GM12874 (cell line): Measurements from ENCODE around the gene MARCHF10.

Experiments used
- CTCF ChIP-seq: IDR thresholded peaks from 2 replicates; pipeline ENCODE4 v1.5.1; 2011; ENCODE audit warnings: low read depth, mild to moderate bottlenecking, control low read depth, low read length, moderate library complexity; ENCODE audit not compliant: insufficient read depth

The MARCHF10 gene

DNA sequence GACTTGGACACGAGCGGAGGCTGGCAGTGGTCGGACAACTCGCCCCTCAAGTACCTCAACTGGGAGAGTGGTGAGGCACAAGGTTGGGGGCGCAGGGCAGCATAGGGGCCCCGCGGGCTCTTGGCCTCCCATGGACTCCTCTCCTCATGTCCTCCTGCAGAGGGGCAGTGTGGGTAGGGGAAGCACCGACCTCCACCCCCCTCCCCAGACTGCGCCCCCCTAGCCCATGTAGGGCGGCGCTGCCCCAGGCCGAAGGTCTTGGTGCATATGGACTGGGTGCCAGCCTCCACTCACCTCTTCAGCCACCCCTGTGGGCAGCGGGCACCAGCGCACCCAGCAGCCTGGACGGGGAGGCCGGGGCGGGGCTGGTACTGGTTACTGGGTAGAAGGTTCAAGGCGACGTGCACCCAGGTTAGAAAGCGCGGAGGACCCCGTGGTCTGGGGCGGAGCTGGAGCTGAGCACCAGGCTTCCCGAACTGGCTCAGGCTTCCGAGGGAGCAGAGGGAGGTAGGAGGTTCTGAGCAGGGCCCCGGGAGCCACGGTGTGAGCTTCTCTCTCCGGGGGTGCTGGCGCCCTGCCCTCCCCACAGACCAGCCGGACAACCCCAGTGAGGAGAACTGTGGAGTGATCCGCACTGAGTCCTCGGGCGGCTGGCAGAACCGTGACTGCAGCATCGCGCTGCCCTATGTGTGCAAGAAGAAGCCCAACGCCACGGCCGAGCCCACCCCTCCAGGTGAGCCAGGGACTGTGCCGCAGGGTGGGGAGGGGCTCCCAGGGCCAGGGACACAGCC lies 141.1 kb downstream of the MARCHF10 start:
- TF ChIP-seq CTCF = no peak

DNA sequence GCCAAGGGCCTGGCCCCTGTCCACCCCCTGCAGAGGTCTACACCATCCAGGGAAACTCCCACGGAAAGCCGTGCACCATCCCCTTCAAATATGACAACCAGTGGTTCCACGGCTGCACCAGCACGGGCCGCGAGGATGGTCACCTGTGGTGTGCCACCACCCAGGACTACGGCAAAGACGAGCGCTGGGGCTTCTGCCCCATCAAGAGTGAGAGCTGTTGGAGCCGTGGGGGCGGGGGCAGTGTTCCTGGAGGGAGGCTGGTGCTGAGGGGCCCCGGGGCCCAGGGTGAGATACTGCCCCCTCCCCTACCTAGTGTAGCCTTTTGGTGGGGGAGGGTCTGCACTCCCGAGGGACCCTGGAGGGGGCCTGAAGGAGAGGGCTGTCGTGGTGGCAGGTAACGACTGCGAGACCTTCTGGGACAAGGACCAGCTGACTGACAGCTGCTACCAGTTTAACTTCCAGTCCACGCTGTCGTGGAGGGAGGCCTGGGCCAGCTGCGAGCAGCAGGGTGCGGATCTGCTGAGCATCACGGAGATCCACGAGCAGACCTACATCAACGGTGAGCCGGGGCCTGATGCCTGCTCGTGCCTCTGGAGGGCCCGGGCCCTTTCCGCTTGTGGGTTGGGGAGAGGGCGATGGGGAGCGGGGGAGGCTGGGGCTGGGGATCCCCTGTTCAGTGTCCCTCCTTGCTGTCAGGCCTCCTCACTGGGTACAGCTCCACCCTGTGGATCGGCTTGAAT lies 141.9 kb downstream of the MARCHF10 start:
- no peak for TF ChIP-seq CTCF

DNA sequence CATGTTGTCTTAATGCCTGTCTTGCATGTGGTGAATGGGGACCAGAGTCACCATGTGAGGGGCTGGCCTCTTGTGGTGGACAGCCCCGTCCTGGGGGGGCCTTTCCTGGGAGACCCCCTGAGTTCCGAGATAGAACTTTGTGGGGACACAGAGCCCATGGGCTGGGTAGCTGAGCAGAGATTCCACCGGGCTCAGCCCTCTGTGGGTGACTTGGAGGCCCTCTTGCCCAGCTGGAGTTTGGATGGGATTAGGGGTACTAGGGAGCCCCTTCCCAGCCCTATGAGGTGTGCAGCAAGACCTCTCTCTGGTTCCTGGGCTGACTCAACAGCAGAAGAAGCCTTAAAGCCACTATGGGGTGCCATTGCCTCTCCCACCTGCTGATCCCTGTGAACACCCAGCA lies 142.5 kb downstream of the MARCHF10 start:
- no peak for TF ChIP-seq CTCF

- TF ChIP-seq CTCF = no peak
Observed at GRCh38 chr17:62664336-62665120, 143.6 kb downstream of the MARCHF10 start.

DNA sequence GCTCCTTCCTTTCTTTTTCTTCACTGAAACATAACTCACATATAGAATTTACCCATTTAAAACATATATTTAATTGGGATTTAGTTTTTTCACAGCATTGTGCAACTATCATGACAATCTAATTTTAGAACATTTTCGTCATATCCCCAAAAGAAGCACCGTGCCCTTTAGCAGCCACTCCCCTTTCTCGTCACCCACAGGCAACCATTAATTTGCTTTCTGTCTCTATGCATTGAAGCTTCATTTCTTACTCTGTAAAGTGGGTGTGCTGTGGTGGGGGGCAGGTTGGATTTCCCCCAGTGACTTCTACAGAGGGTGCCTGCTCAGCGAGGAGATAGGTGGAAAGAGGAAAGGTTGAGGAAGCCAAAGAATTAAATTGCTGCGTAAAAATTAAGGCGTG lies 144.8 kb downstream of the MARCHF10 start:
- TF ChIP-seq CTCF = no peak

GRCh38 chr17:62662855-62663254 lies 145.3 kb downstream of the MARCHF10 start:
- TF ChIP-seq CTCF = no peak

DNA sequence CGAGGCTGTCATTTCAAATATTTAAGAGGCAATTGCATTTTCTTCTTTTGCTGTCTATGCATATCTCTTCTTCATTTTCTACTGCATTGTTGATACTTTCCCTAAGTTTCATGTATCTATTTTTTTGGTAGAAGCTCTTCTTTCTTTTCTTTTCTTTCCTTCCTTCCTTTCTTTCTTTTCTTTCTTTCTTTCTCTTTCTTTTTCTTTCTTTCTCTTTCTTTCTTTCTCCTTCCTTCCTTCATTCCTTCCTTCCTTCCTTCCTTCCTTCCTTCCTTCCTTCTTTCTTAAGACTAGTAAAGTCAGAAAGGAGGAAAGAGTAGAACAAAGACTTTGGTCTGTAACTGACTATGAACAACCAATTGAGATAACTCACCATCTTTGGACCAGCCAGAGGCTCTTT lies 146.8 kb downstream of the MARCHF10 start:
- TF ChIP-seq CTCF = no peak
